ENCODE results near the gene TTC13. TPM values are rescaled to one million over a fixed set of nuclear protein-coding genes. Genes with fewer than 3 reads are reported as not detected.

The TTC13 gene
- total and polyA plus RNA-seq, 3 experiments from 2014 or later, result 13.1 to 24.8 (median 21.5) TPM

- H3K27me3 ChIP-seq (ENCODE audit: insufficient read depth, low read length, poor library complexity, severe bottlenecking), result no peaks in the 10 kb centered on the region
- H3K4me1 Mint-ChIP-seq, result peaks cover 11 to 28% (median 14%) of the 10 kb centered on the region in 3 donors
- H3K4me3 Mint-ChIP-seq, result peak overlapping the region; percentile 30 to 96 (median 89)
- CTCF ChIA-PET, result interaction anchor here (1.0 to 1.9 kb wide), 2 partner anchors 8 to 112 kb away, joined by 3 to 4 read pairs; partner anchors contain the start of genes ARV1 and TTC13
- peaks cover 11 to 16% of the 10 kb centered on the region in 2 donors for H3K27me3 Mint-ChIP-seq
- H3K9me3 Mint-ChIP-seq, result no peaks in the 10 kb centered on the region
- H3K36me3 ChIP-seq (ENCODE audit: insufficient read depth, low read length), result no peaks in the 10 kb centered on the region
- no peak overlapping the region for H3K27ac ChIP-seq (ENCODE audit: low read depth, low read length)
- DNase-seq, result no peak
- POLR2A ChIA-PET, result no interaction called here
- peaks cover 0 to 5% (median 3%) of the 10 kb centered on the region in 3 donors for H3K36me3 Mint-ChIP-seq
- H3K27ac Mint-ChIP-seq, result peak overlapping the region in 2 of 8 donors; percentile 5 to 6
- no peaks in the 10 kb centered on the region for H3K9me3 ChIP-seq (ENCODE audit: low read length)
- H3K4me3 ChIP-seq (ENCODE audit: low read length), result no peak overlapping the region
- peaks cover 13% of the 10 kb centered on the region for H3K4me1 ChIP-seq (ENCODE audit: insufficient read depth, low read length)
Measured at GRCh38 chr1:230866171-230867070, 112.2 kb downstream of the TTC13 start.

GRCh38 chr1:230865062-230865817 is 113.4 kb downstream of the TTC13 start:
- H3K9me3 Mint-ChIP-seq, result no peaks in the 10 kb centered on the region
- Histone ChIP-seq H3K27ac (ENCODE audit: low read depth, low read length) (no peak overlapping the region), H3K36me3 (ENCODE audit: insufficient read depth, low read length) (no peaks in the 10 kb centered on the region), H3K4me1 (ENCODE audit: insufficient read depth, low read length) (peaks cover 13% of the 10 kb centered on the region), H3K9me3 (ENCODE audit: low read length) (no peaks in the 10 kb centered on the region), H3K27me3 (ENCODE audit: insufficient read depth, low read length, poor library complexity, severe bottlenecking) (no peaks in the 10 kb centered on the region), H3K4me3 (ENCODE audit: low read length) (no peak overlapping the region)
- peaks cover 0 to 5% (median 3%) of the 10 kb centered on the region in 3 donors for H3K36me3 Mint-ChIP-seq
- H3K27me3 Mint-ChIP-seq, result peaks cover 9 to 11% of the 10 kb centered on the region in 2 donors
- H3K4me3 Mint-ChIP-seq, result peak overlapping the region in 1 of 7 donors; percentile 96
- peaks cover 11 to 28% (median 14%) of the 10 kb centered on the region in 3 donors for H3K4me1 Mint-ChIP-seq
- no peak for DNase-seq
- peak overlapping the region in 2 of 8 donors; percentile 2 to 45 for H3K27ac Mint-ChIP-seq
- CTCF ChIA-PET, result no interaction called here
- POLR2A ChIA-PET, result no interaction called here

GRCh38 chr1:230864441-230864840 is 114.2 kb downstream of the TTC13 start:
- H3K27ac ChIP-seq (ENCODE audit: low read depth, low read length), result no peak overlapping the region
- no peaks in the 10 kb centered on the region for H3K27me3 ChIP-seq (ENCODE audit: insufficient read depth, low read length, poor library complexity, severe bottlenecking)
- POLR2A ChIA-PET, result no interaction called here
- H3K4me1 ChIP-seq (ENCODE audit: insufficient read depth, low read length), result peaks cover 13% of the 10 kb centered on the region
- H3K36me3 Mint-ChIP-seq, result peaks cover 0 to 5% (median 3%) of the 10 kb centered on the region in 3 donors
- CTCF ChIA-PET, result no interaction called here
- no peaks in the 10 kb centered on the region for H3K9me3 ChIP-seq (ENCODE audit: low read length)
- H3K4me1 Mint-ChIP-seq, result peaks cover 11 to 25% (median 14%) of the 10 kb centered on the region in 3 donors
- peaks cover 2 to 3% of the 10 kb centered on the region in 2 donors for H3K27me3 Mint-ChIP-seq
- H3K36me3 ChIP-seq (ENCODE audit: insufficient read depth, low read length), result no peaks in the 10 kb centered on the region
- no peak for DNase-seq
- H3K9me3 Mint-ChIP-seq, result no peaks in the 10 kb centered on the region
- H3K27ac Mint-ChIP-seq, result no peak overlapping the region
- no peak overlapping the region for H3K4me3 ChIP-seq (ENCODE audit: low read length)
- H3K4me3 Mint-ChIP-seq, result peak overlapping the region in 1 of 7 donors; percentile 13

DNA sequence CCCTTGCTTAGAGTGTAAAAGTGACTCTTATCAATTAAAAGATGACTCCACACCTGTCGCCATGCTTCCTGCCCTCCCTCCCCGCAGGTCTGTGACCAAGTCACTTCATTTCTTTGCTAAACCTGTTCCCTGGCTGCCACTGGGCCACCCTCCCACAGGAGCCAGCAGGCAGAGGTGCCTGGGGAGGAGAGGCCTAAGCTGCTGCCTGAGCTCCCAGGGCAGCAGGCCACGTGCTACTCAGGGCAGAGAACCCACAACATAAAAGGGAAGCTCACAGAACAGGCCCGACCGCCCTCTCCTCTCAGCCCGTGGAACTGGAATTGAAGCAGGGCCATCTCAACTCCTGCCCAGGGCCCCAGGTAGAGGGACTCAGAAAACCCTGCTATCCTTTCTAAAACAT is 115.2 kb downstream of the TTC13 start:
- CTCF ChIA-PET, result no interaction called here
- no peak for DNase-seq
- Histone ChIP-seq H3K27me3 (ENCODE audit: insufficient read depth, low read length, poor library complexity, severe bottlenecking) (no peaks in the 10 kb centered on the region), H3K4me1 (ENCODE audit: insufficient read depth, low read length) (peaks cover 9% of the 10 kb centered on the region), H3K27ac (ENCODE audit: low read depth, low read length) (no peak overlapping the region), H3K4me3 (ENCODE audit: low read length) (no peak overlapping the region), H3K9me3 (ENCODE audit: low read length) (no peaks in the 10 kb centered on the region), H3K36me3 (ENCODE audit: insufficient read depth, low read length) (no peaks in the 10 kb centered on the region)
- H3K4me3 Mint-ChIP-seq, result no peak overlapping the region
- H3K36me3 Mint-ChIP-seq, result peaks cover 0 to 4% (median 3%) of the 10 kb centered on the region in 3 donors
- peaks cover 11 to 19% (median 11%) of the 10 kb centered on the region in 3 donors for H3K4me1 Mint-ChIP-seq
- POLR2A ChIA-PET, result no interaction called here
- H3K27me3 Mint-ChIP-seq, result peaks cover 0 to 2% of the 10 kb centered on the region in 2 donors
- no peaks in the 10 kb centered on the region for H3K9me3 Mint-ChIP-seq
- no peak overlapping the region for H3K27ac Mint-ChIP-seq

- Mint-ChIP-seq H3K4me3 (no peak overlapping the region), H3K4me1 (peaks cover 4 to 12% (median 5%) of the 10 kb centered on the region in 3 donors), H3K27ac (no peak overlapping the region), H3K9me3 (no peaks in the 10 kb centered on the region), H3K27me3 (no peaks in the 10 kb centered on the region), H3K36me3 (peaks cover 0 to 3% (median 0%) of the 10 kb centered on the region in 3 donors)
- no peak for DNase-seq
- ChIA-PET CTCF (no interaction called here), POLR2A (no interaction called here)
- Histone ChIP-seq H3K27ac (ENCODE audit: low read depth, low read length) (no peak overlapping the region), H3K36me3 (ENCODE audit: insufficient read depth, low read length) (no peaks in the 10 kb centered on the region), H3K27me3 (ENCODE audit: insufficient read depth, low read length, poor library complexity, severe bottlenecking) (no peaks in the 10 kb centered on the region), H3K4me3 (ENCODE audit: low read length) (no peak overlapping the region), H3K4me1 (ENCODE audit: insufficient read depth, low read length) (peaks cover 2% of the 10 kb centered on the region), H3K9me3 (ENCODE audit: low read length) (no peaks in the 10 kb centered on the region)
Measured at GRCh38 chr1:230861970-230862595, 116.6 kb downstream of the TTC13 start.

DNA sequence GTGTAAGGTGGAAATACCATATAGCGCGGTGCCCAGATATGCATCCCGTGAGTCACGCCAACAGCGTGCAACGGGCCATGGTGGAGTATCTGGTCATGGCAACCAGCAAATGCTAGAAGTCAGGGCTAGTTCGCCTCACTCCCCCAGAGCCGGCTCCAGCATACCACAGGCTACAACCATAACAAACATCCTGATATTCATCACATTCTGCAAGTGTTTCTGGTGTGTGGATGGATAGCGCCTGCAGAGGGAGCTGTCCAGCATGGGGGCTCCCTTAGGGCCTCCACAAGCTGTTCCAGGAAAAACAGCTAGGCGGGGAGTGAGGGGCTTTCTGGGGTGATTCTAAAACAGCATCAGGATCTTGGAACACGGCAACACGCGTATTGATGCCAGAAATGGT is 117.2 kb downstream of the TTC13 start:
- H3K27me3 Mint-ChIP-seq, result peaks cover 0 to 1% of the 10 kb centered on the region in 2 donors
- no peak overlapping the region for H3K27ac Mint-ChIP-seq
- no peak for DNase-seq
- no peaks in the 10 kb centered on the region for H3K4me1 ChIP-seq (ENCODE audit: insufficient read depth, low read length)
- POLR2A ChIA-PET, result no interaction called here
- H3K36me3 ChIP-seq (ENCODE audit: insufficient read depth, low read length), result no peaks in the 10 kb centered on the region
- CTCF ChIA-PET, result no interaction called here
- peaks cover 0 to 3% (median 0%) of the 10 kb centered on the region in 3 donors for H3K36me3 Mint-ChIP-seq
- no peak overlapping the region for H3K4me3 Mint-ChIP-seq
- no peaks in the 10 kb centered on the region for H3K27me3 ChIP-seq (ENCODE audit: insufficient read depth, low read length, poor library complexity, severe bottlenecking)
- H3K4me1 Mint-ChIP-seq, result peaks cover 0 to 6% (median 2%) of the 10 kb centered on the region in 3 donors
- no peak overlapping the region for H3K4me3 ChIP-seq (ENCODE audit: low read length)
- no peaks in the 10 kb centered on the region for H3K9me3 Mint-ChIP-seq
- no peaks in the 10 kb centered on the region for H3K9me3 ChIP-seq (ENCODE audit: low read length)
- H3K27ac ChIP-seq (ENCODE audit: low read depth, low read length), result no peak overlapping the region

DNA sequence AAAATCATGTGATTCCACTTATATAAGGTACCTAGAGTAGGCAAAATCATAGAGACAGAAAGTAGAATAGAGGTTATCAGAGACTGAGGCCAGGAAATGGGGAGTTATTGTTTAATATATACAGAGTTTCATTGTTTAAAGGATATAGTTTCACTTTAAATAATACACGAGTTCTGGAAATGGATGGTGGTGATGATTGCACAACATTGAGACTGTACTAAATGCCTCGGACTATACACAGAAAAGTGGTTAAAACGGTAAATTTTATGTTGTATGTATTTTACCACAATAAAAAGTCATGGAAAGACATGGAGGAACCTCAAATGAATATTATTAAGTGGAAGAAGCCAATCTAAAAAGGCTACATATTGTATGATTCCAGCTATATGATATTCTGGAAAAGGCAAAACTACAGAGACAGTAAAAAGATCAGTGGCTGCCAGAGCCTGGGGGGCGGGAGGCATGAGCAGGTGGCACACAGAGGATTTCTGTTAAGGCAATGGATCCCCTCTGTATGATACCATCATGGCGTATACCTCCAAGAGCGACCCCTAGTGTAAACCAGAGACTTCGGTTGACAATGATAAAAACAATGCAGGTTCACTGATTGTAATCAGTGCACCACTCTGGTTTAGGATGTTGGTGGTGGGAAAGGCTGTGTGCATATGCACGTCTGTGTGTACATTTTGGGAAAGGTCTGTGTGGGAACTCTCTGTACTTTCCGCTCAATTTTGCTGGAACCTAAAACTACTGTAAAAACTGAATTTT is 117.9 kb downstream of the TTC13 start:
- peaks cover 0 to 5% (median 2%) of the 10 kb centered on the region in 3 donors for H3K4me1 Mint-ChIP-seq
- CTCF ChIA-PET, result no interaction called here

More for the DNA sequence above, 117.9 kb downstream of the TTC13 start:
- POLR2A ChIA-PET, result no interaction called here
- H3K4me3 Mint-ChIP-seq, result no peak overlapping the region
- no peak for DNase-seq
- Histone ChIP-seq H3K4me1 (ENCODE audit: insufficient read depth, low read length) (no peaks in the 10 kb centered on the region), H3K36me3 (ENCODE audit: insufficient read depth, low read length) (no peaks in the 10 kb centered on the region), H3K27ac (ENCODE audit: low read depth, low read length) (no peak overlapping the region), H3K27me3 (ENCODE audit: insufficient read depth, low read length, poor library complexity, severe bottlenecking) (no peaks in the 10 kb centered on the region), H3K9me3 (ENCODE audit: low read length) (no peaks in the 10 kb centered on the region), H3K4me3 (ENCODE audit: low read length) (no peak overlapping the region)
- no peaks in the 10 kb centered on the region for H3K9me3 Mint-ChIP-seq
- no peak overlapping the region for H3K27ac Mint-ChIP-seq
- peaks cover 0 to 3% (median 0%) of the 10 kb centered on the region in 3 donors for H3K36me3 Mint-ChIP-seq
- peaks cover 0 to 1% of the 10 kb centered on the region in 2 donors for H3K27me3 Mint-ChIP-seq

Measured in CD8-positive, alpha-beta memory T cell (primary cell).